Activated CD8-positive, alpha-beta memory T cell treated with anti-CD3 and anti-CD28 coated beads for 48 hours (primary cell): ENCODE measurements around the gene GNA12.

Experiments
- DNase-seq, 3 experiments: peaks; one replicate each; pipeline ENCODE4 v3.0.0-alpha.2; 2020; ENCODE audit warnings: low read depth in 2 of 3, low spot score in 2 of 3

Gene GNA12

GRCh38 chr7:2717293-2718261 lies 126.5 kb downstream of the GNA12 start:
- DNase-seq: no peak

- DNase-seq: no peak
These were observed 127.2 kb downstream of the GNA12 start for GRCh38 chr7:2716906-2717292.

DNA sequence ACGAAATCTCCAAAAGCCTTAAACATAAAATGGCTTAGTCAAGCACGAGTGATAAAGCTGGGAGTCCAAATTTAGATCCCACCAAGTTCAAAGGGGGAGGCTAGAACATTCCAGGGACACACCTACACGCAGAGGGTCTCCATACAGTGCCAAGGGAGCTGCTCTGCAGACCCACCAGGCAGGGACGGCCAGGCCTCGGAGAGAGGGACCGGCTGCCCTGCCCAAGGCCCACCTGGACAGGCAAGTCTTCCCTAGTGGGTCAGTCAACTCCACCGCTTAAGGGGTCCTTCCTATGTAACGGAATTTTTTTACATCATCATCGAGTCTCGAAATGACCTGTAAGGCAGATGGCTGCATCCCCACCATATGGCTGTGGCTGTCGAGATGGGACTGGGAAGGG lies 127.6 kb downstream of the GNA12 start:
- DNase-seq: no peak

GRCh38 chr7:2715341-2716231 lies 128.5 kb downstream of the GNA12 start:
- no peak for DNase-seq

DNA sequence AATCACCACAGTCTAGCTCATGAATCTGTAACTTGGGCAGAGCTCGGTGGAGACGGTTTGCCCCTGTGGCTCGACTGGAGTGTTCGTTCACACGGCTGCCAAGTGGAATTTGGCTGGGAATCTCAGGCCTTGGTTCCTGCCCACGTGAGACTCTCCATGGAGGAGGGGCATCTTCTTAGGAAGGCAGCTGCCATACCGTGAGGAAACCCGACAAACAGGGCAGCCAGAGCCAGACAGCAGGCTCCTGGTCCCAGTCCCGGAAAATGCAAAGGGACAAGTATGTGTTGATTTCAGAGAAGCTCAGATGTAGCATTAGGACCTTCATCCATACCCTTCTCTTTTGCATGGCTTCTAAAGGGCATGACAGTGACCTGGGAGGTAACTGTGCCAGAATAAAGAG lies 129.5 kb downstream of the GNA12 start:
- no peak for DNase-seq

DNA sequence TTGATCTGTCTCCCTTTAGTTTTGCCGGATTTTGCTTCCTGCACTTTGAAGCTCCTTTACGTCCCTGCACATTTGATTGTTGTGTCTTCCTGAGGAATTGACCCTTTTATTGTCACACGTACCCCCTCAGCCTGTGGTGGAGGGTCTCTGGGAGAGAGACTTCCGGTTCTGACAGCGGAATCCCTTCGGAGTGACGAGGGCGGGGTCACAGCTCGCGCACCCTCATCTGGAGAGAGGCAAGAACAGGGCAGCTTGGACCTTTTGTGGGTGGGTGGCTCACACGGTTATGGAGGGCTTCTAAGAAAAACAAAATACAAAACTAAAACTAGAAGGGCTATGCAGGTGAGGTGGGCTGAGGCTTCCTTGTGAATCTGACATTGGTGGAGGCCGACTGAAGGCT lies 130.1 kb downstream of the GNA12 start:
- no peak for DNase-seq

- no peak for DNase-seq
These were observed 130.7 kb downstream of the GNA12 start for GRCh38 chr7:2713370-2713769.

DNA sequence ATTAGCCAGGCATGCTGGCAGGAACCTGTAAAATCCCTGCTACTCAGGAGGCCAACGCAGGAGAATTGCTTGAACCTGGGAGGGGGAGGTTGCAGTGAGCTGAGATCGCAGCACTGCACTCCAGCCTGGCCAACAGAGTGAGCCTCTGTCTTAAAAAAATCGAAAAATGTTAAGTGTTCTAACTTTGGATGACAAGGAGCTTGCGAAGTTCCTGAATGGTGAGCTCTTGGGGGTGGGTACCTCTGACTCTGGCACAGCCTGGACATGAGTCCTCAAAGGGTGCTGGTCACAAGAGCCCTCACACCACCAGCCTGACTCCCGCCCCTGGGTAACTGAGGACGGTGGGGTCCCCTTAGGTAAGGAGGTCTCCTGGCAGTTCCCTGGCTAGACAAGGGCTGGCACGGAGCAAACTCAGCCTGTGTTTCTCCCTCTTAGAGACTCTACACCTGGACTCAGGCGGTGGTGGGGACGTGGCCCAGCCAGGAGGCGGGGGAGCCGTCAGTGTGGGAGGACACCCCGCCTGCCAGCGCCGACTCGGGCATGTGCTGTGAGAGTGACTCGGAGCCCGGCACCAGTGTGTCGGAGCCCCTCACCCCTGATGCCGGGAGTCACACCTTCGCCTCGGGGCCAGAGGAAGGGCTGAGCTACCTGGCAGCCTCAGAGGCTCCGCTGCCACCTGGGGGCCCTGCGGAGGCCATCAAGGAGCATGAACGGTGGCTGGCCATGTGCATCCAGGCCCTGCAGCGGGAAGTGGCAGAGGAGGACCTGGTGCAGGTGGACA lies 132.0 kb downstream of the GNA12 start:
- DNase-seq: no peak

DNA sequence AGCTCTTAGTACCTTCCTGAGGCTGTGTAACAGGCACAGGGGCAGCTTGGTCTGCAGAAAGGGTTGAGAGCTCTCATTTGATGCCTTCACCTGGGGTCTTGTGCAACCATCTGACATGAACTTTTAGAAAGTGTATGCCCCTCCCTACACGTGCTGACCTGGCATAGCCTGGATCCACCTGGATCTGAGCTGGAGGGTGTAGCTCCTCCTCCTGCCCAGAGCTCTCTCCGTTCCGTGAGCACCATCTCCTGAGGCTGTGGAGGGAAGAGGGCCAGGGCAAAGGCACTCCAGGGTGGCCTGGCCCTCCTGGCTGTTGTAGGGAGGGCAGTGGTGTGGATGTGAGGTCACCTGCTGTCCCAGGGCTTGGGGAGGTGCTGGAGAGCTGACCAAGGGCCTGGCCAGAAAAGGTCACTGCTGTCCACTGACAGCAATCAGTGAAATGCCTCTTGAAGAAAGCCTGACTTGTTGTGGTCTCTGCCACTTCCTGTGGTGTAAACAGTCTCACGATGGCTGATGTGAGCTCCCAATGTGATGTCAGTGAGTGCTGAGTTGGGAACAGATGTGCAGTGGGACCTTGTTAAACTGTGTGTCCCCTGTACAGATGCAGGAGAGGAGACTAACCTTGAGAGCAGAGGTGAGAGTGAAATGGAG lies 133.1 kb downstream of the GNA12 start:
- DNase-seq: no peak

- no peak for DNase-seq
These were observed 133.8 kb downstream of the GNA12 start for GRCh38 chr7:2710286-2710655.

DNA sequence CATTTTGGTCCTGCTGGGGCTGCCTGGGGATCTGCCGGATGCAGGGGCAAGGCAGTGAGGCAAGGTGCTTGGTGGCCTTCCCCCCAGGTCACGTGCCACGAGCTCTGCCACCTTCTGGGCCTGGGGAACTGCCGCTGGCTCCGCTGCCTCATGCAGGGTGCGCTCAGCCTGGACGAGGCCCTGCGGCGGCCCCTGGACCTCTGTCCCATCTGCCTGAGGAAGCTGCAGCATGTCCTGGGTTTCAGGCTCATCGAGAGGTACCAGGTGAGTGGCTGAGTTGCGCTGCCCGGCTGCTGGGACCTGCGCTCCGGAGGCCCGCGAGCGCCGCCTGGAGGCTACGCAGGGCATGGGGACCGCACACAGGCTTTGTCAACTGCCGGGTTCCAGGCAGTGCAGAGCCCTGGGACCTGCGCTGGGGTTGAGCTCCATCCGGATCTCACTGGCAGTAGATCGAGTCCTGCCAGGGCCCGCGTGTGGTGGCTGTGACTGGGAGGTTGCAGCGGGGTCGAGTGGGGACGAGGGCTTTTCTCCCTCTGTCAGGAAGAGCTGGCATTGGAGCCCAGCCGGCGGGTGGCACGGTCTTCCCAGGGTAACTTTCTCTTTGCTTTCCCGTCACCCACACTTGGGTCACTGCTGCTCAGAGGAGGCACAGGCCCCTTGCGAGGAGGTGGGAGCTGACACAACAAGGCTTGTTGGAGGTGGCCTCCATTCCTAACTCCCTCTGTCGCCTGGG lies 134.4 kb downstream of the GNA12 start:
- DNase-seq: peak; percentile 59 to 64 (median 60)

DNA sequence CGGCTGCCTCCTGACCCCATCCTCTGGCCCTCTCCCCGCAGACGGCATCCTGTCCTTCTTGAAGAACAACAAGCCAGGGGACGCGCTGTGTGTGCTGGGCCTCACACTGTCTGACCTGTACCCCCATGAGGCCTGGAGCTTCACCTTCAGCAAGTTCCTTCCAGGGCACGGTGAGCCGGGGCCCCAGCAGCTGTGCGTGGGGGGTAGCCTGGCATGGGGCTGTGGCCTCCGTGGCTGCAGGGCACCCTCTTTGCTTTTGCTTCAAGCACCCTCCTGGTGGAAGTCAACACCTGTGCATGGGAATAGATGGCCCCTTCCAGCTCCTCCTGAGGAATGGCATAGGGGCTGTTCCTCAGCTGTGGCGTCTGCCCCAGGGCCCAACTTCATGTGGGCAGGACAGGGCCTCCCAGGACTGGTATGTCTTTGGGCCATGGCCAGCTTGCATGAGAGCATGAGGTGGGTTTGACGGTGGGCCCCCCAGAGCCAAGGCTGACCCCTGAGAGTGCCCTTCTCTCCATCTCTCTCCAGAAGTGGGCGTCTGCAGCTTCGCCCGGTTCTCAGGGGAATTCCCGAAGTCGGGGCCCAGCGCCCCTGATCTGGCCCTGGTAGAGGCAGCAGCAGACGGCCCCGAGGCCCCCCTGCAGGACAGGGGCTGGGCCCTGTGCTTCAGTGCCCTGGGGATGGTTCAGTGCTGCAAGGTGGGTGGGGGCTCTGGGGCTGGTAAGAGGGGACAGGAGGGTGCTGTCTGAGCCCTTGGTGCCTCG lies 135.4 kb downstream of the GNA12 start:
- no peak for DNase-seq

GRCh38 chr7:2708041-2708440 lies 136.1 kb downstream of the GNA12 start:
- no peak for DNase-seq

- no peak for DNase-seq
These were observed 136.6 kb downstream of the GNA12 start for GRCh38 chr7:2707481-2707880.

- DNase-seq: no peak
These were observed 137.4 kb downstream of the GNA12 start for GRCh38 chr7:2706685-2707126.

DNA sequence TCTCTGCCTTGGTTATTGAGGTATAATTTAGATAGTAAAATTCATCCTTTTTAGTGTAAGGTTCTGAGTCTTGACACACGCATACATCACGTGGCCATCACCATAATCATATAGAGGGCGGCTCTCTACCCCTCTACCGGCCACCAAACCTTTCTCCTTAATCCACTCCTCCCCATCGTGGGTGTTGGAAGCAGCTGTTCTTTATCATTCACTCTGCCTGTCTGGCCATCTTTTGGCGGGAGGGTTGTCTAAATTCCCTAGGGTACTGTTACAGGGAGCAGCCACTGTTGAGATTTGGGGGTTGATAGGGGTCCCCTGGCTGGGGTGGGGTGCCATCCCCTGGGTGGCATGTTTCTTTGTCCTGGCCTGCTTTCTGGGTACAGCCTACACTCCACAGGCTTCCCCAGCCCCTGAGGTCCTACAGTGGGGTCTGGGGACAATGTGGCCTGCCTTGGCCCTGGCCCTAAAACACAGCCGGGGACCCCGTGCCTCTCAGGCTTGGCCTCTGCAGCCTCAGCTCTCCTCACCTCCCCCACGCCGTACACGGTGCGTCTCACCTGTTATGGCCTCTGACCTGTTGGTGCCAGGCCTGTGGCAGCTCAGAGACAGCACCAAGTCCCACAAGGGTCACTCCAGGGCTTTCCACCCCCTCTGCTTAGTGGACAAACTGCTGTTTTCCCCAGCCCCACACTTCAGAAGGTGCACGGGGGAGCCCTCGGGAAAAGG lies 138.6 kb downstream of the GNA12 start:
- no peak for DNase-seq

DNA sequence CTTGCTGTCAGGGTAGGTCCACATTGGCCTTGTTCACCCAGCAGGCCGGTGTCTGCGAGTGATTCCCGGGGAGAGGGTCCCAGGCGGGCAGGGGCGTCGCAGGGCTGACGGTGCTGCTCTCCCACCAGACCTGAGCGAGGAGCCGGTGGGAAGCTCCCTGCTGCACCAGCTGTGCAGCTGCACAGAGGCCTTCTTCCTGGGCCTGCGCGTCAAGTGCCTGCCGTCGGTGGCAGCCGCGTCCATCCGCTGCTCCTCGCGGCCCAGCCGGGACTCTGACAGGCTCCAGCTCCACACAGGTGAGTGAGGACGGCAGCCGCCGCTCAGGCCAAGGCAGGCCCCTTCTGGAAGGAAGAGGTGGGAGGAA lies 141.5 kb downstream of the GNA12 start:
- DNase-seq: no peak

GRCh38 chr7:2701832-2702593 lies 142.1 kb downstream of the GNA12 start:
- DNase-seq: no peak
